ENCODE results near the gene SOX8.

DNA sequence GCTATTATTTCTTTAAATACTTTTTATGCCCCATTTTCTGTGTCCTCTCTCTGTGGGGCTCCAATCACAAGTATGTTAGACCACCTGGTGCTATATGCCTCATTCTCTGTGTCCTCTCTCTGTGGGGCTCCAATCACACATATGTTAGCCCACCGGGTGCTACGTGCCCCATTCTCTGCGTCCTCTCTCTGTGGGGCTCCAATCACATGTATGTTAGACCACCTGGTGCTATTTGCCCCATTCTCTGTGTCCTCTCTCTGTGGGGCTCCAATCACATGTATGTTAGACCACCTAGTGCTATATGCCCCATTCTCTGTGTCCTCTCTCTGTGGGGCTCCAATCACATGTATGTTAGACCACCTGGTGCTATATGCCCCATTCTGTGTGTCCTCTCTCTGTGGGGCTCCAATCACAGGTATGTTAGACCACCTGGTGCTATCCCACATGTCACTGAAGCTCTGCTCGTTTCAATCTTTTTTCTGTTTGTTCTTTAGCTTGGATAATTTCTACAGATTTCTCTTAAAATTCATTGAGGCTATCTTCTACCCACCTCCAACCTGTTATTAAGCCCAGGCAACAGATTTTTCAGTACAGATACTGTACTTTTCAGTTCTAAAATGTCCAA is 39.0 kb upstream of the SOX8 start:
- TF ChIP-seq, protein P1, sequence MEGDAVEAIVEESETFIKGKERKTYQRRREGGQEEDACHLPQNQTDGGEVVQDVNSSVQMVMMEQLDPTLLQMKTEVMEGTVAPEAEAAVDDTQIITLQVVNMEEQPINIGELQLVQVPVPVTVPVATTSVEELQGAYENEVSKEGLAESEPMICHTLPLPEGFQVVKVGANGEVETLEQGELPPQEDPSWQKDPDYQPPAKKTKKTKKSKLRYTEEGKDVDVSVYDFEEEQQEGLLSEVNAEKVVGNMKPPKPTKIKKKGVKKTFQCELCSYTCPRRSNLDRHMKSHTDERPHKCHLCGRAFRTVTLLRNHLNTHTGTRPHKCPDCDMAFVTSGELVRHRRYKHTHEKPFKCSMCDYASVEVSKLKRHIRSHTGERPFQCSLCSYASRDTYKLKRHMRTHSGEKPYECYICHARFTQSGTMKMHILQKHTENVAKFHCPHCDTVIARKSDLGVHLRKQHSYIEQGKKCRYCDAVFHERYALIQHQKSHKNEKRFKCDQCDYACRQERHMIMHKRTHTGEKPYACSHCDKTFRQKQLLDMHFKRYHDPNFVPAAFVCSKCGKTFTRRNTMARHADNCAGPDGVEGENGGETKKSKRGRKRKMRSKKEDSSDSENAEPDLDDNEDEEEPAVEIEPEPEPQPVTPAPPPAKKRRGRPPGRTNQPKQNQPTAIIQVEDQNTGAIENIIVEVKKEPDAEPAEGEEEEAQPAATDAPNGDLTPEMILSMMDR (IDR thresholded peaks at IDR 0.05) = no peak
- TF ChIP-seq POLR2A (IDR thresholded peaks at IDR 0.05) = no peak
